DMS 273 treated with DMSO at 0.1 percent for 48 hours (cell line): ENCODE data around the gene SUCLG2.

Experiments used
- DNase-seq: peaks from one replicate; lab custom pipeline; 2025; lab: John Stamatoyannopoulos, UW

The SUCLG2 gene

GRCh38 chr3:67648701-67649100 lies 5.7 kb downstream of the SUCLG2 start:
- no peak for DNase-seq

- no peak for DNase-seq
Measured at GRCh38 chr3:67648229-67648628, 6.2 kb downstream of the SUCLG2 start.

GRCh38 chr3:67647390-67647878 lies 7.0 kb downstream of the SUCLG2 start:
- no peak for DNase-seq

- no peak for DNase-seq
Measured at GRCh38 chr3:67646586-67647234, 7.7 kb downstream of the SUCLG2 start.

GRCh38 chr3:67644827-67645226 lies 9.6 kb downstream of the SUCLG2 start:
- DNase-seq: no peak

GRCh38 chr3:67642734-67643133 lies 11.7 kb downstream of the SUCLG2 start:
- no peak for DNase-seq

GRCh38 chr3:67642190-67642589 lies 12.2 kb downstream of the SUCLG2 start:
- DNase-seq: no peak

GRCh38 chr3:67641451-67641850 lies 13.0 kb downstream of the SUCLG2 start:
- DNase-seq: no peak

- no peak for DNase-seq
Measured at GRCh38 chr3:67640023-67640660, 14.3 kb downstream of the SUCLG2 start.

- DNase-seq: no peak
Measured at GRCh38 chr3:67637255-67637900, 17.0 kb downstream of the SUCLG2 start.

GRCh38 chr3:67635806-67636205 lies 18.6 kb downstream of the SUCLG2 start:
- DNase-seq: no peak

- DNase-seq: no peak
Measured at GRCh38 chr3:67635257-67635656, 19.2 kb downstream of the SUCLG2 start.

GRCh38 chr3:67630666-67631362 lies 23.6 kb downstream of the SUCLG2 start:
- DNase-seq: no peak

GRCh38 chr3:67624687-67625086 lies 29.7 kb downstream of the SUCLG2 start:
- no peak for DNase-seq

- DNase-seq: no peak
Measured at GRCh38 chr3:67624078-67624477, 30.3 kb downstream of the SUCLG2 start.

GRCh38 chr3:67622652-67623051 lies 31.8 kb downstream of the SUCLG2 start:
- DNase-seq: no peak

- DNase-seq: no peak
Measured at GRCh38 chr3:67620869-67621268, 33.5 kb downstream of the SUCLG2 start.

- DNase-seq: no peak
Measured at GRCh38 chr3:67619991-67620390, 34.4 kb downstream of the SUCLG2 start.

- DNase-seq: no peak
Measured at GRCh38 chr3:67617518-67617917, 36.9 kb downstream of the SUCLG2 start.

GRCh38 chr3:67616046-67616445 lies 38.4 kb downstream of the SUCLG2 start:
- no peak for DNase-seq

GRCh38 chr3:67614195-67614594 lies 40.2 kb downstream of the SUCLG2 start:
- no peak for DNase-seq

- no peak for DNase-seq
Measured at GRCh38 chr3:67610458-67610857, 44.0 kb downstream of the SUCLG2 start.

GRCh38 chr3:67609709-67610108 lies 44.7 kb downstream of the SUCLG2 start:
- DNase-seq: no peak
